ENCODE results near the gene SVOP.

The SVOP gene

GRCh38 chr12:108939594-108939993 lies 81.3 kb downstream of the SVOP start:
- DNase-seq (ENCODE audit: insufficient read length, low spot score) = peak; percentile 19

DNA sequence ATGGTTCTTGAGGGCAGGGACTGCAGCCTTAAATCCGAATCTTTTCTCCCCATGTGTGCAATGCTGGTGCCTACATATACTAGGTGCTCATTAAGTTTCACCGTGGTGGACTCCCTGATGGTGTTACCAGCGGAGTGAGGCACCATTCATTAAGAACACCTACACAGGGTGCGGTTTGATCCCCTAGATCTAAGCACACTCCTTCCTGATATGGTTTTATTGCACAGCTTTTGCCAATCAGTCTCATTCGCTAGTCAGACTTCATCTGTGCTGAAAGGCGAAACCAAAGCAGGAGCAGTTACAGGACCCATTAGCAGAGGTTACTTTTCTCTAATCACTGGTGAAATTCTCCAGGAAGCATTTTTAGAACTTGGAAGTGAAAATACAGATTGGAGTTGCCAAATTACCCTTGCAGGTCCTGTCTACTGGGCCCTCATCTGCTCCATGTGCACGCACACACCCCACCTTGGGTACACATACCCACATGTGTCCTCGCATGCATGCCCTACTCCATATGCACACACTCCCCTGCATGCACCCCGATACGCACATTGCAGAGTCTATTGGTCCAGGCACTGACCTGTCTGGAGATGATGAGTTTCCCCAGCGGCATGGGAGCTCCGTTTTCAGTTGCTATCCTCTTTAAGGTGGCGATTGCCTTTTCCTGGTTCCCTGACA lies 82.5 kb downstream of the SVOP start:
- FAIRE-seq (no peak), DNase-seq (ENCODE audit: insufficient read length, low spot score) (no peak)

More at GRCh38 chr12:108939594-108939993, 81.3 kb downstream of the SVOP start:
- FAIRE-seq = no peak

- DNase-seq (ENCODE audit: insufficient read length, low spot score) = no peak
- FAIRE-seq = no peak
These were observed 85.6 kb downstream of the SVOP start for GRCh38 chr12:108935159-108935763.

GRCh38 chr12:108933949-108934348 lies 86.9 kb downstream of the SVOP start:
- no peak for FAIRE-seq
- DNase-seq (ENCODE audit: insufficient read length, low spot score) = no peak

DNA sequence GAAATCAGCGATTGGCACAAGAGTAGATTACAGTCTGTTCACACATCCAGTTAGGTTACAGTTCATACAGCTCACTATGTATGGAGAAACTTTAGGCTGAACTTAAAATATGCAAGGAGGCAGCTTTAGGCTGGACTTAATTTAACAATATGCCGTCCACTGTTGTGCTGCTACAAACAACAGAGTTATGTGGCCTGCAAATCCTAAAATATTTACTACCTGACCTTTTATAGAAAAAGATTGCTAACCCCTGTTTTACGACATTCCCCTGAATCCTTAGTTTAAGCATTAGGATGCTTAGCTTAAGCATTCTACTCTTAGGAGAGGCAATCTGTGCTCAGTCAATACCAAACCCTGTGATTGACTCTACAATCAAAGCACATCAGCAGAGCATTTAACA lies 90.1 kb downstream of the SVOP start:
- no peak for DNase-seq (ENCODE audit: insufficient read length, low spot score)

GRCh38 chr12:108930155-108930554 lies 90.7 kb downstream of the SVOP start:
- DNase-seq (ENCODE audit: insufficient read length, low spot score) = no peak
- no peak for FAIRE-seq

More for the DNA sequence above, 90.1 kb downstream of the SVOP start:
- no peak for FAIRE-seq

GRCh38 chr12:108928695-108929094 lies 92.2 kb downstream of the SVOP start:
- FAIRE-seq (no peak), DNase-seq (ENCODE audit: insufficient read length, low spot score) (no peak)

- FAIRE-seq = no peak
These were observed 98.0 kb downstream of the SVOP start for GRCh38 chr12:108922918-108923317.

DNA sequence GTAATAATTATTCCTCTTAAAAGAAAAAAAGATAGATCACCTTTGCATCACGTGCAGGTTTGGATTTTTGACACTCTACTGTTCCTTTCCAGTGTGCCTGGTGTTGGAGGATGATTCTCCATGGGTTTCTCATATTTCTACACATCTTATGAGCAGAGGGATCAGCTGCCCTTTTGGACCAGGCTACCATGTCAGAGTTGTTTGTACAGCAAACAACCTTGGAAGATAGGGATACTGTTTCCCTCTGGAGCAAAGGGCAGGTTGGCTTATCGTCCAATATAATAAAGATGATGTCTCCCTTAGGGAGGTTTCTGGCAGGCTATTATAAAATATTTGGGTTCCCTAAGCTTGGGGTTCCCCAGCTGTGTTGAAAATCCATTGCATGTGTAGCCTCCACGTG lies 98.9 kb downstream of the SVOP start:
- FAIRE-seq = no peak
- DNase-seq (ENCODE audit: insufficient read length, low spot score) = no peak

More at GRCh38 chr12:108922918-108923317, 98.0 kb downstream of the SVOP start:
- DNase-seq (ENCODE audit: insufficient read length, low spot score) = no peak

DNA sequence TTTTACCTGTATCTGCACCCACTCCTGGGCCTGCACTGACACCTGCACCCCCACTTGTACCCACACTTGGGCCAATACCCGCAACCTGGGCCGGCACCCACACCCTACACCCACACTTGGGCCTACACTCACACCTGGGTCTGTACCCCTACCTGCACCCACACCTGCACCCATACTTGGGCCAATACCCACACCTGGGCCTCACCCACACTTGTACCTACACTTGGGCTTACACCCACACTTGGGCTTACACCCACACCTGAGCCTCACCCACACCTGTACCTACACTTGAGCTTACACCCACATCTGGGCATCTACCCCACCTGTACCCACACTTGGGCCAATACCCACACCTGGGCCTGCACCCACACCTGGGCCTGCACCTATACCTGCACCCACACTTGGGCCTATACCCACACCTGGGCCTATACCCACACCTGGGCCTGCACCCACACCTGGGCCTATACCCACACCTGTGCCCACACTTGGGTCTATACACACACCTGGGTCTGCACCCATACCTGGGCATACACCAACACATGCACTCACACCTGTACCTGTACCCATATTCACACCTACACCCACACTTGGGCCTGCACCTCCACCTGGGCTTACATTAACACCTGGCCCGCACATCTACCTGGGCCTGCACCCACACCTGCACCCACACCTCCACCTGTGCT lies 101.8 kb downstream of the SVOP start:
- no peak for FAIRE-seq
- no peak for DNase-seq (ENCODE audit: insufficient read length, low spot score)

- no peak for DNase-seq (ENCODE audit: insufficient read length, low spot score)
- FAIRE-seq = no peak
These were observed 102.7 kb downstream of the SVOP start for GRCh38 chr12:108918206-108918605.

DNA sequence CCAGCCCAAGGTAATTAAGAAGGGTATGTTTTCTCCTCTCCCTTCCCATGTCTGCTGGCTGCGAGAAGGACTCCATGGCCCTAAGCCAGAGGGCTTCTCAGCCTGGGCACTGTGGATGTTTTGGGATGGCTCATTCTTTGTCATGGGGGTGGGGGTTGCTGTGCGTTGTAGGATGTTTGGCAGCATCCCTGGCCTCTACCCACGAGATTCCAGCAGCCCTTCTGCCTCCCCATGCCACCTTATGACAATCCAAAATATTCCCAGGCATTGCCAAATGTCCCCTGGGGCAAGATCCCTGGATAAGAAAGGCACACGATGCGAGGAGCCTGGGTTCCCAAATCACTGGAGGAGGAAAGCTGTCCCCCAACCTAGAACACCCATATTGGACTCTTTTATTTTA lies 104.5 kb downstream of the SVOP start:
- no peak for FAIRE-seq
- no peak for DNase-seq (ENCODE audit: insufficient read length, low spot score)

- no peak for FAIRE-seq
- no peak for DNase-seq (ENCODE audit: insufficient read length, low spot score)
These were observed 105.2 kb downstream of the SVOP start for GRCh38 chr12:108915632-108916133.

DNA sequence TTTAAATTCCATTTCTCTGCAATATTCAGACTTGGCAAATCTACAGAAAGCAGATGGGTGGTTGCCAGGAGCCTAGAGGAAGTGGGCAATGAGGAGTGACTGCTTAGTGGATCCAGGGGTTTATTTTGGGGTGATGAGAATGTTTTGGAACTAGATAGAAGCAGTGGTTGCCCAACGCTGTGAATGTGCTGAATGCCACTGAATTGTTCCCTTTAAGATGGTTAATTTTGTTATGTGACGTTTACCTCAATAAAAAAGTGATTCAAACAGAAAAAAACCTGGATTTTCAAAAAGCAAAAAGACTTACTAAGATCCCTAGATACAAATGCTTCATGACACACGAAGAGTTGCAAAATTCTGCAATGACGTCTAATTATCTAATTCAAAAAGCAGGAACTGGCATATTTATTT lies 106.7 kb downstream of the SVOP start:
- DNase-seq (ENCODE audit: insufficient read length, low spot score) = no peak
- no peak for FAIRE-seq

DNA sequence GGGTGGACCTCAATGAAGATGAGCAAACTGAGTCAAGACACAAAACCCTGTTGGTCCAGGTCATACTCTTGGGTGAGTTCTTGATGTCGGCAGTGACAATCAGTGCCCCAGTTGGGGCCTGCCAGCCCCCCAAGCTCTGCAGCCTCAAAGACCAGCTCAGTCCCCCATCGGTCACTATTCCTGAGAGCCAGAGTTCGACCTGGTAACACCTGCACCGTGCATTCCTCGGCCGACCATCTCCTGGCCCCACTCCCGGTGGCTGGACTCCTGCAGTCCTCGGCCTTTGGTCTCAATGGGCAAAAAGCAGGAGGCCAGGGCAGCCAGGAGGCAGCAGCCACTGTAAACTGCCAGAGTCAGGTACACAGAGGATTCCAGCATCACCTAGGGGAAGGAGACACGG lies 108.5 kb downstream of the SVOP start:
- FAIRE-seq = no peak
- no peak for DNase-seq (ENCODE audit: insufficient read length, low spot score)

GRCh38 chr12:108911915-108912314 lies 109.0 kb downstream of the SVOP start:
- DNase-seq (ENCODE audit: insufficient read length, low spot score) (no peak), FAIRE-seq (no peak)

DNA sequence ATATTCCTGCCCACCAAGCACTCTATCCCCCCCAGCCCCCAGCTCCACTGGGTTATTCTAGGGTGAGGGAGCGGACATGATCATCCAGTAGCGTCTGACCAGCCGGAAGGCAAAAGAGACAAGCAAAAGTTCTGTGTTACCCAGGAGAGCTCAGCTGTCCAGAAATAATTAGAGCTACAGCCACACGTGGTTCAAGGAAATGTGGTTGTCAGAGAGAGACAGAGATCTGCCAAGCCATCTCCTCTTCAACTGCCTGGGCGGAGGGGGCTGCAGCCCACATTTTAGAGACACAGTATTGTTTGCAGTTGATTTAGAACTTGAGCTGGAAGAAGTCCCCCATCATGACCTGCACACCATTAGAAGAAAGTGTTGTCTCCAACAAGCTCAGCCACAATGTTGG lies 110.5 kb downstream of the SVOP start:
- no peak for DNase-seq (ENCODE audit: insufficient read length, low spot score)
- FAIRE-seq = no peak

DNA sequence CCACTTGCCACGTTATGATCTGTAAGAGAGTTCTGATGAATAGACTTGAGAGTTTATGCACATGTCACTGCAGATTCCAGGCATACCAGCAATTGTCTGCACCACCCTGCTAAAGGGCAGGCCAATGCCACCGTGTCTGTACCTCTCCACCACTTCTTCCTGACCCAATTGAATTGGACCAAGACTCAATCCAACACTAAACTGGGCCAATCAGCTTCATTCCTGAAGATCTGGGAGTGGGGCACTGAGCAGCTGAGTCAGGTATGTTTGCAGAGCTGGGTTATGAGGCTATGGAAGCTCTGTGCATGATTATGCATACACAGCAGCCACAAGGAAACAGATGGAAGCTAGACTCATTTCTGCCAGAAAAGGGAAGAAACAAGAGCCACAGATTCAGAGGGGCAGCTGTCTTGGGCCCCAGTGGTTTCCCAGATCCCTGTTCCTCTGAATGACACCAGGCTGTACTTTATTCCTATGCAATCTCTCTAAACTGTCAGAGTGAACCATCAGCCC lies 113.0 kb downstream of the SVOP start:
- FAIRE-seq (peak; percentile 92), DNase-seq (ENCODE audit: insufficient read length, low spot score) (peak; percentile 43)

GRCh38 chr12:108906971-108907370 lies 113.9 kb downstream of the SVOP start:
- FAIRE-seq (no peak), DNase-seq (ENCODE audit: insufficient read length, low spot score) (no peak)

DNA sequence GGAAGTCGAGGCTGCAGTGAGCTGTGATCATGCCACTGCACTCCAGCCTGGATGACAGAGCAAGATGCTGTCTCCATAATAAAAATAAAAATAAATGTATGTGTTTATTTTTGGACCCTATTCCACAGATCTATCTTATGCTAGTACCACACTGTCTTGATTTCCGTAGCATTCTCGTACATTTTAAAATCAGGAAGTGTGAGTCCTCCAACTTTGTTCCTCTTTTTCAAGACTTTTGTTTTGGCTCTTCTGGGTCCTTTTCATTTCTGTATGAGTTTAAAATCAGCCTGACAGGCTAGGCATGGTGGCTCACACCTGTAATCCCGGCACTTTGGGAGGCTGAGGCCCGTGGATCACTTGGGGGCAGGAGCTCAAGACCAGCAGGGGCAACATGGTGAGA lies 115.1 kb downstream of the SVOP start:
- FAIRE-seq (no peak), DNase-seq (ENCODE audit: insufficient read length, low spot score) (no peak)

DNA sequence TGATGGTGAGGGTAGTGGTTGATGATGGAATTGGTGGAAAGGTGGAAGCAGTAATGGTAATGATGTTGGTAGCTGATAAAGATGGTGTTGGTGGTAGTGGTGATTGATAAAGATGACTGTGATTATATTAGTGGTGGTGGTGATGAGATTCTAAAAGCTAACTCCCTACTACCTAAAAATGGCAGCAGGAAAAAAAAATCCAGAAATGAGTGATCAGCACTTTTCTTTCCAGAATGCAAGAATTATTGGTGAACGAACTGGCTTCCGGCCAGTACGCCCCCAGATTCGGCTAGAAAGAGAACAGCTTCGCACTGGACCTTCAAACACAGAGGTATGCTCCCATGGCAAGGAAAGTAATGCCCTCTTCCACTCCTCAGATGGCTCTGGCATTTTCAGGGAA lies 121.7 kb downstream of the SVOP start:
- DNase-seq (ENCODE audit: insufficient read length, low spot score) = no peak
- no peak for FAIRE-seq

- no peak for DNase-seq (ENCODE audit: insufficient read length, low spot score)
- no peak for FAIRE-seq
These were observed 124.1 kb downstream of the SVOP start for GRCh38 chr12:108896817-108897216.

Data from HTR-8/SVneo (cell line).